Measurements from ENCODE around the gene WDR31. TPM values are rescaled to one million over a fixed set of nuclear protein-coding genes. Genes with fewer than 3 reads are reported as not detected.
"Not testable (repeated sequence)": the region's sequence is repeated elsewhere in the genome, so short reads cannot be mapped to it uniquely, and the experiment has no call there.

The WDR31 gene
- total RNA-seq, 1 donor from 2014 or later, result 0.35 TPM

GRCh38 chr9:113296796-113297558 is 43.1 kb downstream of the WDR31 start:
- no peak for DNase-seq (ENCODE audit: low read depth)
- no peak for TF ChIP-seq CTCF (conservative IDR thresholded peaks at IDR 0.05; ENCODE audit: low read depth, low read length)
- H3K4me3 ChIP-seq (ENCODE audit: low read depth, low read length), result no peak overlapping the region

- not testable (repeated sequence) for DNase-seq (ENCODE audit: low read depth); H3K4me3 ChIP-seq (ENCODE audit: low read depth, low read length)
Observed at GRCh38 chr9:113296247-113296646, 43.8 kb downstream of the WDR31 start.

GRCh38 chr9:113293285-113293878 is 46.7 kb downstream of the WDR31 start:
- no peak for TF ChIP-seq CTCF (conservative IDR thresholded peaks at IDR 0.05; ENCODE audit: low read depth, low read length)
- H3K4me3 ChIP-seq (ENCODE audit: low read depth, low read length), result no peak overlapping the region
- DNase-seq (ENCODE audit: low read depth), result no peak

- DNase-seq (ENCODE audit: low read depth), result no peak
- TF ChIP-seq CTCF (conservative IDR thresholded peaks at IDR 0.05; ENCODE audit: low read depth, low read length), result no peak
- H3K4me3 ChIP-seq (ENCODE audit: low read depth, low read length), result no peak overlapping the region
Observed at GRCh38 chr9:113290052-113290607, 49.9 kb downstream of the WDR31 start.

- no peak overlapping the region for H3K4me3 ChIP-seq (ENCODE audit: low read depth, low read length)
- no peak for TF ChIP-seq CTCF (conservative IDR thresholded peaks at IDR 0.05; ENCODE audit: low read depth, low read length)
- DNase-seq (ENCODE audit: low read depth), result no peak
Observed at GRCh38 chr9:113289091-113289490, 51.0 kb downstream of the WDR31 start.

GRCh38 chr9:113281356-113281755 is 58.7 kb downstream of the WDR31 start:
- no peak for TF ChIP-seq CTCF (conservative IDR thresholded peaks at IDR 0.05; ENCODE audit: low read depth, low read length)
- no peak overlapping the region for H3K4me3 ChIP-seq (ENCODE audit: low read depth, low read length)
- DNase-seq (ENCODE audit: low read depth), result no peak

GRCh38 chr9:113278840-113279239 is 61.2 kb downstream of the WDR31 start:
- H3K4me3 ChIP-seq (ENCODE audit: low read depth, low read length), result no peak overlapping the region
- no peak for DNase-seq (ENCODE audit: low read depth)
- TF ChIP-seq CTCF (conservative IDR thresholded peaks at IDR 0.05; ENCODE audit: low read depth, low read length), result no peak
